ENCODE results near the gene RICTOR.

- TF ChIP-seq HOXA7 (CRISPR knock-in tag; IDR thresholded peaks at IDR 0.05; ENCODE audit: borderline replicate concordance), result no peak
- no peak for TF ChIP-seq ZFP69B (tag by site-specific recombination; IDR thresholded peaks at IDR 0.05)
These were observed 157.4 kb downstream of the RICTOR start for GRCh38 chr5:38916802-38917201.
